ENCODE measurements around the gene MGRN1.

The MGRN1 gene

GRCh38 chr16:4586291-4586690, 38.3 kb upstream of the MGRN1 start:
- Histone ChIP-seq H3K4me1 (ENCODE audit: low read length) (no peaks in the 10 kb centered on the region), H3F3A (ENCODE audit: insufficient read depth, low read length) (no peaks in the 10 kb centered on the region), H3K27me3 (replicated peaks; ENCODE audit: insufficient read depth, low read length) (no peaks in the 10 kb centered on the region), H3K36me3 (replicated peaks; ENCODE audit: insufficient read depth, low read length) (no peaks in the 10 kb centered on the region), H3K4me2 (ENCODE audit: low read depth, low read length) (no peak overlapping the region), H3K9me2 (replicated peaks; ENCODE audit: insufficient read depth, low read length) (no peaks in the 10 kb centered on the region), H4K20me1 (ENCODE audit: insufficient read depth, low read length) (no peaks in the 10 kb centered on the region), H3K4me3 (ENCODE audit: low read length) (no peak overlapping the region), H3K79me2 (ENCODE audit: low read length) (no peaks in the 10 kb centered on the region), H3K9me3 (replicated peaks; ENCODE audit: insufficient read depth, low read length) (no peaks in the 10 kb centered on the region), H2AFZ (ENCODE audit: low read length) (no peak overlapping the region), H3K27ac (ENCODE audit: low read length) (no peak overlapping the region), H3K9ac (ENCODE audit: low read length) (no peak overlapping the region)
- TF ChIP-seq EZH2 (optimal IDR thresholded peaks at IDR 0.05; ENCODE audit: low read depth, low read length): no peak
- TF ChIP-seq CTCF (IDR thresholded peaks at IDR 0.05; ENCODE audit: low read length): no peak
- no peak for TF ChIP-seq EZH2phosphoT487 (IDR thresholded peaks at IDR 0.05; ENCODE audit: low read length)
- DNase-seq: no peak

- TF ChIP-seq EZH2 (optimal IDR thresholded peaks at IDR 0.05; ENCODE audit: low read depth, low read length): no peak
- TF ChIP-seq EZH2phosphoT487 (IDR thresholded peaks at IDR 0.05; ENCODE audit: low read length): no peak
- TF ChIP-seq CTCF (IDR thresholded peaks at IDR 0.05; ENCODE audit: low read length): no peak
- Histone ChIP-seq H3K4me3 (ENCODE audit: low read length) (no peak overlapping the region), H3K9me3 (replicated peaks; ENCODE audit: insufficient read depth, low read length) (no peaks in the 10 kb centered on the region), H3K9ac (ENCODE audit: low read length) (no peak overlapping the region), H2AFZ (ENCODE audit: low read length) (no peak overlapping the region), H3K27ac (ENCODE audit: low read length) (no peak overlapping the region), H3K79me2 (ENCODE audit: low read length) (no peaks in the 10 kb centered on the region), H3F3A (ENCODE audit: insufficient read depth, low read length) (no peaks in the 10 kb centered on the region), H3K4me2 (ENCODE audit: low read depth, low read length) (no peak overlapping the region), H4K20me1 (ENCODE audit: insufficient read depth, low read length) (no peaks in the 10 kb centered on the region), H3K4me1 (ENCODE audit: low read length) (no peaks in the 10 kb centered on the region), H3K9me2 (replicated peaks; ENCODE audit: insufficient read depth, low read length) (no peaks in the 10 kb centered on the region), H3K36me3 (replicated peaks; ENCODE audit: insufficient read depth, low read length) (no peaks in the 10 kb centered on the region), H3K27me3 (replicated peaks; ENCODE audit: insufficient read depth, low read length) (no peaks in the 10 kb centered on the region)
- DNase-seq: no peak
Measured at GRCh38 chr16:4588386-4588785, 36.2 kb upstream of the MGRN1 start.

- no peaks in the 10 kb centered on the region for H3K79me2 ChIP-seq (ENCODE audit: low read length)
- peaks cover 1% of the 10 kb centered on the region; the same call in 1 of the 2 replicates for H3K27me3 ChIP-seq (replicated peaks; ENCODE audit: insufficient read depth, low read length)
- no peak overlapping the region for H3K4me3 ChIP-seq (ENCODE audit: low read length)
- TF ChIP-seq EZH2phosphoT487 (IDR thresholded peaks at IDR 0.05; ENCODE audit: low read length): no peak
- TF ChIP-seq CTCF (IDR thresholded peaks at IDR 0.05; ENCODE audit: low read length): no peak
- no peak for TF ChIP-seq EZH2 (optimal IDR thresholded peaks at IDR 0.05; ENCODE audit: low read depth, low read length)
- H3K4me2 ChIP-seq (ENCODE audit: low read depth, low read length): no peak overlapping the region
- no peaks in the 10 kb centered on the region for H3K9me3 ChIP-seq (replicated peaks; ENCODE audit: insufficient read depth, low read length)
- H3F3A ChIP-seq (ENCODE audit: insufficient read depth, low read length): no peaks in the 10 kb centered on the region
- H3K27ac ChIP-seq (ENCODE audit: low read length): no peak overlapping the region
- no peaks in the 10 kb centered on the region for H4K20me1 ChIP-seq (ENCODE audit: insufficient read depth, low read length)
- no peaks in the 10 kb centered on the region for H3K36me3 ChIP-seq (replicated peaks; ENCODE audit: insufficient read depth, low read length)
- no peak overlapping the region for H2AFZ ChIP-seq (ENCODE audit: low read length)
- no peaks in the 10 kb centered on the region for H3K9me2 ChIP-seq (replicated peaks; ENCODE audit: insufficient read depth, low read length)
- H3K4me1 ChIP-seq (ENCODE audit: low read length): no peaks in the 10 kb centered on the region
- H3K9ac ChIP-seq (ENCODE audit: low read length): no peak overlapping the region
- no peak for DNase-seq
Measured at GRCh38 chr16:4588961-4589360, 35.7 kb upstream of the MGRN1 start.

Measured in MM.1S (cell line).